ENCODE measurements around the gene ALDOC. TPM values are rescaled to one million over a fixed set of nuclear protein-coding genes. Genes with fewer than 3 reads are reported as not detected.
"Not testable (repeated sequence)": the region's sequence is repeated elsewhere in the genome, so short reads cannot be mapped to it uniquely, and the experiment has no call there.

Gene ALDOC
- total RNA-seq, 1 experiment from 2014 or later, result 43.5 TPM

GRCh38 chr17:28582513-28582912 lies 5.8 kb upstream of the ALDOC start:
- DNase-seq (ENCODE audit: low spot score), result no peak

GRCh38 chr17:28580959-28581358 lies 4.3 kb upstream of the ALDOC start:
- no peak for DNase-seq (ENCODE audit: low spot score)

- DNase-seq (ENCODE audit: low spot score), result no peak
Measured at GRCh38 chr17:28579526-28579925, 2.8 kb upstream of the ALDOC start.

- DNase-seq (ENCODE audit: low spot score), result no peak
Measured at GRCh38 chr17:28578246-28579195, 1.8 kb upstream of the ALDOC start.

GRCh38 chr17:28577466-28577824 lies 750 bp upstream of the ALDOC start:
- DNase-seq (ENCODE audit: low spot score), result peak; percentile 17

- not testable (repeated sequence) for DNase-seq (ENCODE audit: low spot score)
Measured at GRCh38 chr17:28576016-28576415, 679 bp downstream of the ALDOC start.

GRCh38 chr17:28575126-28575795 lies 1.4 kb downstream of the ALDOC start:
- no peak for DNase-seq (ENCODE audit: low spot score)

GRCh38 chr17:28574526-28574925 lies 2.2 kb downstream of the ALDOC start:
- peak; percentile 23 for DNase-seq (ENCODE audit: low spot score)

- DNase-seq (ENCODE audit: low spot score), result no peak
Measured at GRCh38 chr17:28573966-28574480, 2.7 kb downstream of the ALDOC start.

GRCh38 chr17:28573521-28573920 lies 3.2 kb downstream of the ALDOC start:
- DNase-seq (ENCODE audit: low spot score), result no peak

GRCh38 chr17:28573040-28573380 lies 3.7 kb downstream of the ALDOC start:
- no peak for DNase-seq (ENCODE audit: low spot score)

GRCh38 chr17:28572259-28573039 lies 4.2 kb downstream of the ALDOC start:
- DNase-seq (ENCODE audit: low spot score), result peak; percentile 20

- peak; percentile 88 for DNase-seq (ENCODE audit: low spot score)
Measured at GRCh38 chr17:28571361-28572122, 5.2 kb downstream of the ALDOC start, which contains the start of gene PIGS. Gene PIGS, minus strand, starts transcription at chr17:28571524. Its CDS starts 28 bp downstream, at chr17:28571496.

GRCh38 chr17:28570716-28571360 lies 5.9 kb downstream of the ALDOC start:
- DNase-seq (ENCODE audit: low spot score), result peak; percentile 46

GRCh38 chr17:28569446-28569845 lies 7.2 kb downstream of the ALDOC start:
- DNase-seq (ENCODE audit: low spot score), result no peak

- no peak for DNase-seq (ENCODE audit: low spot score)
Measured at GRCh38 chr17:28567604-28568003, 9.1 kb downstream of the ALDOC start.

- DNase-seq (ENCODE audit: low spot score), result peak; percentile 44
Measured at GRCh38 chr17:28563475-28563874, 13.2 kb downstream of the ALDOC start.

GRCh38 chr17:28555022-28555421 lies 21.7 kb downstream of the ALDOC start:
- no peak for DNase-seq (ENCODE audit: low spot score)

GRCh38 chr17:28554565-28554964 lies 22.1 kb downstream of the ALDOC start:
- DNase-seq (ENCODE audit: low spot score), result no peak

GRCh38 chr17:28553000-28553505 lies 23.6 kb downstream of the ALDOC start:
- no peak for DNase-seq (ENCODE audit: low spot score)
